HepG2 (cell line): ENCODE results near the gene TFG. TPM values are rescaled to one million over a fixed set of nuclear protein-coding genes. Genes with fewer than 3 reads are reported as not detected.

Experiments used
- ATM ChIP-seq: fragments of 450-650 bp; IDR thresholded peaks from 2 replicates; pipeline ENCODE4 v1.7.1; 2017; ENCODE audit warnings: mild to moderate bottlenecking, borderline replicate concordance
- CHD2 ChIP-seq: IDR thresholded peaks from 2 replicates; pipeline ENCODE4 v1.6.1; 2011; ENCODE audit warnings: low read depth, low read length, improper control_type of control experiment
- ISX ChIP-seq: sonication (generic); formaldehyde crosslinking; conservative IDR thresholded peaks from 2 replicates; pipeline ENCODE4 v1.5.0; 2020; ENCODE audit warnings: missing genetic modification reagents
- MAF1 ChIP-seq: sonication (generic); formaldehyde crosslinking; IDR thresholded peaks from 2 replicates; pipeline ENCODE4 v1.5.0; 2020; ENCODE audit warnings: missing genetic modification reagents, borderline replicate concordance
- MEIS2 ChIP-seq: sonication (generic); formaldehyde crosslinking; IDR thresholded peaks from 2 replicates; pipeline ENCODE4 v1.9.0; 2021; ENCODE audit warnings: mild to moderate bottlenecking, missing genetic modification reagents
- MYC ChIP-seq: sonication (generic); formaldehyde crosslinking; IDR thresholded peaks from 2 replicates; pipeline ENCODE4 v1.9.0; 2021; ENCODE audit warnings: missing genetic modification reagents, borderline replicate concordance
- NBN ChIP-seq: fragments of 450-650 bp; conservative IDR thresholded peaks from 2 replicates; pipeline ENCODE4 v1.6.1; 2017
- SYNCRIP ChIP-seq: fragments of 200-400 bp; formaldehyde crosslinking; IDR thresholded peaks from 2 replicates; pipeline ENCODE4 v1.6.1; 2018; ENCODE audit warnings: mild to moderate bottlenecking, low read depth, low read length; ENCODE audit not compliant: insufficient read depth
- TERF1 ChIP-seq: sonication (generic); formaldehyde crosslinking; IDR thresholded peaks from 2 replicates; pipeline ENCODE4 v1.8.0; 2022; ENCODE audit warnings: mild to moderate bottlenecking, missing genetic modification reagents, moderate library complexity
- ZBTB14 ChIP-seq: sonication (generic); formaldehyde crosslinking; IDR thresholded peaks from 2 replicates; pipeline ENCODE4 v1.4.0; 2020; ENCODE audit warnings: missing genetic modification reagents
- ZFP41 ChIP-seq: sonication (generic); formaldehyde crosslinking; IDR thresholded peaks from 2 replicates; pipeline ENCODE4 v1.4.0; 2020; ENCODE audit warnings: mild to moderate bottlenecking, missing genetic modification reagents, borderline replicate concordance
- ZFY ChIP-seq: sonication (generic); formaldehyde crosslinking; IDR thresholded peaks from 2 replicates; pipeline ENCODE4 v1.4.0; 2020; ENCODE audit warnings: missing genetic modification reagents
- ZNF143 ChIP-seq: sonication (generic); formaldehyde crosslinking; IDR thresholded peaks from 2 replicates; pipeline ENCODE4 v1.4.0; 2020; ENCODE audit warnings: missing genetic modification reagents
- ZNF30 ChIP-seq: sonication (generic); formaldehyde crosslinking; IDR thresholded peaks from 2 replicates; pipeline ENCODE4 v1.5.0; 2020; ENCODE audit warnings: mild to moderate bottlenecking, missing genetic modification reagents
- ZNF34 ChIP-seq: sonication (generic); formaldehyde crosslinking; IDR thresholded peaks from 2 replicates; pipeline ENCODE4 v1.4.0; 2020; ENCODE audit warnings: mild to moderate bottlenecking, missing genetic modification reagents, borderline replicate concordance
- ZNF589 ChIP-seq: sonication (generic); formaldehyde crosslinking; conservative IDR thresholded peaks from 2 replicates; pipeline ENCODE4 v1.8.0; 2022; ENCODE audit warnings: mild to moderate bottlenecking, moderate library complexity, missing genetic modification reagents
- ZNF605 ChIP-seq: sonication (generic); formaldehyde crosslinking; IDR thresholded peaks from 2 replicates; pipeline ENCODE4 v1.8.0; 2022; ENCODE audit warnings: mild to moderate bottlenecking, missing genetic modification reagents
- ZNF788 ChIP-seq: sonication (generic); formaldehyde crosslinking; IDR thresholded peaks from 2 replicates; pipeline ENCODE4 v1.5.0; 2020; ENCODE audit warnings: mild to moderate bottlenecking, missing genetic modification reagents, borderline replicate concordance
- polyA plus RNA-seq, 8 experiments: library from polyadenylated mRNA; depleted of rRNA in 3 of 8; stranded (reverse) in 7 of 8; unstranded in 1 of 8; fragments of >200 nt; fragmentation: Illumina TruSeq in 4 of 8; extraction: Trizol in 4 of 8; gene quantifications; 2 replicates each; pipeline versions ENCODE4 v1.2.1 to v1.2.3, GENCODE V29; 2011 to 2016; ENCODE audit warnings: low read depth in 4 of 8, missing spikeins in 1 of 8, mixed read lengths in 1 of 8; ENCODE audit not compliant: insufficient read depth in 1 of 8
- total RNA-seq, 5 experiments: library from RNA; depleted of rRNA; stranded (reverse); fragments of >200 nt; fragmentation: Illumina TruSeq; extraction: Trizol; gene quantifications; 2 replicates each; pipeline ENCODE4 v1.2.3, GENCODE V29; 2016; ENCODE audit warnings: low read depth in 1 of 5
- TF ChIP-seq, protein P1 (sequence below): sonication (generic); formaldehyde crosslinking; IDR thresholded peaks from 2 replicates; pipeline ENCODE4 v1.5.1; 2020; ENCODE audit warnings: mild to moderate bottlenecking, missing genetic modification reagents, moderate library complexity
- TF ChIP-seq, protein P2 (sequence below): sonication (generic); formaldehyde crosslinking; IDR thresholded peaks from 2 replicates; pipeline ENCODE4 v1.8.0; 2022; ENCODE audit warnings: mild to moderate bottlenecking, missing genetic modification reagents, moderate library complexity
- TF ChIP-seq, protein P3 (sequence below): IDR thresholded peaks from 2 replicates; pipeline ENCODE4 v1.6.1; 2018; ENCODE audit warnings: missing genetic modification reagents
- TF ChIP-seq, protein P4 (sequence below): sonication (generic); formaldehyde crosslinking; IDR thresholded peaks from 2 replicates; pipeline ENCODE4 v1.5.0; 2020; ENCODE audit warnings: mild to moderate bottlenecking, missing genetic modification reagents

Gene TFG
- total and polyA plus RNA-seq, 2 of the 13 experiments (the other 11 are each of a cell fraction or from before 2014, with no cell fraction given): 53.6 to 71.7 TPM

- TF ChIP-seq ZBTB14 (no peak), ZNF143 (CRISPR knock-in tag) (peak; percentile 84), TERF1 (no peak), ZNF589 (CRISPR knock-in tag) (peak; percentile 71; the same call in 1 of the 2 replicates), ZFY (peak; percentile 92), CHD2 (peak; percentile 85), MYC (peak; percentile 71), ZFP41 (CRISPR knock-in tag) (no peak), SYNCRIP (no peak), NBN (no peak), ZNF34 (0 out of 2 replicates have a peak, but pooled peaks have one; percentile 79), ZNF605 (peak; percentile 39), ATM (no peak), MAF1 (CRISPR knock-in tag) (no peak), ZNF788 (peak; percentile 79; the same call in 1 of the 2 replicates), ZNF30 (no peak), ISX (CRISPR knock-in tag) (no peak), MEIS2 (CRISPR knock-in tag) (peak; percentile 29; the same call in 1 of the 2 replicates)
- TF ChIP-seq, protein P1, sequence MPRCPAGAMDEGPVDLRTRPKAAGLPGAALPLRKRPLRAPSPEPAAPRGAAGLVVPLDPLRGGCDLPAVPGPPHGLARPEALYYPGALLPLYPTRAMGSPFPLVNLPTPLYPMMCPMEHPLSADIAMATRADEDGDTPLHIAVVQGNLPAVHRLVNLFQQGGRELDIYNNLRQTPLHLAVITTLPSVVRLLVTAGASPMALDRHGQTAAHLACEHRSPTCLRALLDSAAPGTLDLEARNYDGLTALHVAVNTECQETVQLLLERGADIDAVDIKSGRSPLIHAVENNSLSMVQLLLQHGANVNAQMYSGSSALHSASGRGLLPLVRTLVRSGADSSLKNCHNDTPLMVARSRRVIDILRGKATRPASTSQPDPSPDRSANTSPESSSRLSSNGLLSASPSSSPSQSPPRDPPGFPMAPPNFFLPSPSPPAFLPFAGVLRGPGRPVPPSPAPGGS (CRISPR knock-in tag): 0 out of 2 replicates have a peak, but pooled peaks have one; percentile 30
- TF ChIP-seq, protein P2, sequence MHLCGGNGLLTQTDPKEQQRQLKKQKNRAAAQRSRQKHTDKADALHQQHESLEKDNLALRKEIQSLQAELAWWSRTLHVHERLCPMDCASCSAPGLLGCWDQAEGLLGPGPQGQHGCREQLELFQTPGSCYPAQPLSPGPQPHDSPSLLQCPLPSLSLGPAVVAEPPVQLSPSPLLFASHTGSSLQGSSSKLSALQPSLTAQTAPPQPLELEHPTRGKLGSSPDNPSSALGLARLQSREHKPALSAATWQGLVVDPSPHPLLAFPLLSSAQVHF (CRISPR knock-in tag): peak; percentile 79; the same call in 1 of the 2 replicates
- TF ChIP-seq, protein P3, sequence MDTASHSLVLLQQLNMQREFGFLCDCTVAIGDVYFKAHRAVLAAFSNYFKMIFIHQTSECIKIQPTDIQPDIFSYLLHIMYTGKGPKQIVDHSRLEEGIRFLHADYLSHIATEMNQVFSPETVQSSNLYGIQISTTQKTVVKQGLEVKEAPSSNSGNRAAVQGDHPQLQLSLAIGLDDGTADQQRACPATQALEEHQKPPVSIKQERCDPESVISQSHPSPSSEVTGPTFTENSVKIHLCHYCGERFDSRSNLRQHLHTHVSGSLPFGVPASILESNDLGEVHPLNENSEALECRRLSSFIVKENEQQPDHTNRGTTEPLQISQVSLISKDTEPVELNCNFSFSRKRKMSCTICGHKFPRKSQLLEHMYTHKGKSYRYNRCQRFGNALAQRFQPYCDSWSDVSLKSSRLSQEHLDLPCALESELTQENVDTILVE (CRISPR knock-in tag): peak; percentile 46; the same call in 1 of the 2 replicates
- TF ChIP-seq, protein P4, sequence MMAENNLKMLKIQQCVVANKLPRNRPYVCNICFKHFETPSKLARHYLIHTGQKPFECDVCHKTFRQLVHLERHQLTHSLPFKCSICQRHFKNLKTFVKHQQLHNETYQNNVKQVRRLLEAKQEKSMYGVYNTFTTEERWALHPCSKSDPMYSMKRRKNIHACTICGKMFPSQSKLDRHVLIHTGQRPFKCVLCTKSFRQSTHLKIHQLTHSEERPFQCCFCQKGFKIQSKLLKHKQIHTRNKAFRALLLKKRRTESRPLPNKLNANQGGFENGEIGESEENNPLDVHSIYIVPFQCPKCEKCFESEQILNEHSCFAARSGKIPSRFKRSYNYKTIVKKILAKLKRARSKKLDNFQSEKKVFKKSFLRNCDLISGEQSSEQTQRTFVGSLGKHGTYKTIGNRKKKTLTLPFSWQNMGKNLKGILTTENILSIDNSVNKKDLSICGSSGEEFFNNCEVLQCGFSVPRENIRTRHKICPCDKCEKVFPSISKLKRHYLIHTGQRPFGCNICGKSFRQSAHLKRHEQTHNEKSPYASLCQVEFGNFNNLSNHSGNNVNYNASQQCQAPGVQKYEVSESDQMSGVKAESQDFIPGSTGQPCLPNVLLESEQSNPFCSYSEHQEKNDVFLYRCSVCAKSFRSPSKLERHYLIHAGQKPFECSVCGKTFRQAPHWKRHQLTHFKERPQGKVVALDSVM: peak; percentile 59
These were observed at the start of gene TFG (continued) for GRCh38 chr3:100708989-100709841.
